Measurements from ENCODE around the gene TOMM40. TPM values are rescaled to one million over a fixed set of nuclear protein-coding genes. Genes with fewer than 3 reads are reported as not detected.

TOMM40 gene
- total and polyA plus RNA-seq, 4 donors, result 27.0 to 34.4 (median 30.6) TPM

DNA sequence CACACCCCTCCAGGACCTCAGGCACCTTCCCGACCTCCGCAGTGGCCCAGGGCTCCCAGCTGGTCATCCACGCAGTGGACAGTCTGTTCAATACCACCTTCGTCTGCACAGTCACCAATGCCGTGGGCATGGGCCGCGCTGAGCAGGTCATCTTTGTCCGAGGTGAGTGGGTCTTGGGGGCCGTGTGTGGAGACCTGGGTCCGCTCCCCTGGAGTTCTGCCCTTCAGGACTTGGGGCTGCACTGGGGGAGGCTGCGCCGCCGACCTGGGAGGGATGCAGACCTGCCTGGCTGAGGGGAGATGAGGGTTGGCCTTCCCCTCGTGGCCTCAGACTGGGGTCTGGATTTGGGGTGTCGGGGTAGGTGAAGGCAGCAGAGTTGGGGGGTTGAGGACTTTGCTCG is 16.7 kb upstream of the TOMM40 start:
- Histone ChIP-seq H3K4me3 (ENCODE audit: low read depth in 1 of 3, low read length in 3 of 3) (no peak overlapping the region), H3K4me1 (ENCODE audit: control insufficient read depth in 4 of 4, insufficient read depth in 4 of 4, low read length in 3 of 4) (no peaks in the 10 kb centered on the region), H3K36me3 (ENCODE audit: control insufficient read depth in 4 of 4, insufficient read depth in 3 of 4, low read depth in 1 of 4, low read length in 3 of 4) (peaks cover 19 to 70% (median 31%) of the 10 kb centered on the region in 4 donors), H3K9me3 (ENCODE audit: control insufficient read depth in 4 of 4, low read length in 3 of 4) (no peaks in the 10 kb centered on the region), H3K27ac (ENCODE audit: low read depth in 1 of 2, low read length in 2 of 2) (no peak overlapping the region), H3K27me3 (ENCODE audit: control insufficient read depth in 4 of 4, insufficient read depth in 4 of 4, low read length in 3 of 4) (no peaks in the 10 kb centered on the region), H3K9ac (ENCODE audit: low read depth in 1 of 2, low read length in 2 of 2) (no peak overlapping the region)
- TF ChIP-seq, protein P1, sequence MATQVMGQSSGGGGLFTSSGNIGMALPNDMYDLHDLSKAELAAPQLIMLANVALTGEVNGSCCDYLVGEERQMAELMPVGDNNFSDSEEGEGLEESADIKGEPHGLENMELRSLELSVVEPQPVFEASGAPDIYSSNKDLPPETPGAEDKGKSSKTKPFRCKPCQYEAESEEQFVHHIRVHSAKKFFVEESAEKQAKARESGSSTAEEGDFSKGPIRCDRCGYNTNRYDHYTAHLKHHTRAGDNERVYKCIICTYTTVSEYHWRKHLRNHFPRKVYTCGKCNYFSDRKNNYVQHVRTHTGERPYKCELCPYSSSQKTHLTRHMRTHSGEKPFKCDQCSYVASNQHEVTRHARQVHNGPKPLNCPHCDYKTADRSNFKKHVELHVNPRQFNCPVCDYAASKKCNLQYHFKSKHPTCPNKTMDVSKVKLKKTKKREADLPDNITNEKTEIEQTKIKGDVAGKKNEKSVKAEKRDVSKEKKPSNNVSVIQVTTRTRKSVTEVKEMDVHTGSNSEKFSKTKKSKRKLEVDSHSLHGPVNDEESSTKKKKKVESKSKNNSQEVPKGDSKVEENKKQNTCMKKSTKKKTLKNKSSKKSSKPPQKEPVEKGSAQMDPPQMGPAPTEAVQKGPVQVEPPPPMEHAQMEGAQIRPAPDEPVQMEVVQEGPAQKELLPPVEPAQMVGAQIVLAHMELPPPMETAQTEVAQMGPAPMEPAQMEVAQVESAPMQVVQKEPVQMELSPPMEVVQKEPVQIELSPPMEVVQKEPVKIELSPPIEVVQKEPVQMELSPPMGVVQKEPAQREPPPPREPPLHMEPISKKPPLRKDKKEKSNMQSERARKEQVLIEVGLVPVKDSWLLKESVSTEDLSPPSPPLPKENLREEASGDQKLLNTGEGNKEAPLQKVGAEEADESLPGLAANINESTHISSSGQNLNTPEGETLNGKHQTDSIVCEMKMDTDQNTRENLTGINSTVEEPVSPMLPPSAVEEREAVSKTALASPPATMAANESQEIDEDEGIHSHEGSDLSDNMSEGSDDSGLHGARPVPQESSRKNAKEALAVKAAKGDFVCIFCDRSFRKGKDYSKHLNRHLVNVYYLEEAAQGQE (IDR thresholded peaks at IDR 0.05), result no peak
- no peak for TF ChIP-seq FOXA2 (IDR thresholded peaks at IDR 0.05)
- TF ChIP-seq EGR1 (IDR thresholded peaks at IDR 0.05; ENCODE audit: low read depth in 2 of 2), result no peak
- TF ChIP-seq TAF1 (conservative IDR thresholded peaks at IDR 0.05), result no peak
- no peak for TF ChIP-seq HNF4A (conservative IDR thresholded peaks at IDR 0.05)
- TF ChIP-seq, protein P2, sequence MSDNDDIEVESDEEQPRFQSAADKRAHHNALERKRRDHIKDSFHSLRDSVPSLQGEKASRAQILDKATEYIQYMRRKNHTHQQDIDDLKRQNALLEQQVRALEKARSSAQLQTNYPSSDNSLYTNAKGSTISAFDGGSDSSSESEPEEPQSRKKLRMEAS (IDR thresholded peaks at IDR 0.05), result no peak
- TF ChIP-seq, protein P3, sequence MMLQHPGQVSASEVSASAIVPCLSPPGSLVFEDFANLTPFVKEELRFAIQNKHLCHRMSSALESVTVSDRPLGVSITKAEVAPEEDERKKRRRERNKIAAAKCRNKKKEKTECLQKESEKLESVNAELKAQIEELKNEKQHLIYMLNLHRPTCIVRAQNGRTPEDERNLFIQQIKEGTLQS (IDR thresholded peaks at IDR 0.05), result no peak
- no peak for DNase-seq (ENCODE audit: low spot score)
- WGBS, result 95% methylated on average over 16 of the region's 16 CpGs

DNA sequence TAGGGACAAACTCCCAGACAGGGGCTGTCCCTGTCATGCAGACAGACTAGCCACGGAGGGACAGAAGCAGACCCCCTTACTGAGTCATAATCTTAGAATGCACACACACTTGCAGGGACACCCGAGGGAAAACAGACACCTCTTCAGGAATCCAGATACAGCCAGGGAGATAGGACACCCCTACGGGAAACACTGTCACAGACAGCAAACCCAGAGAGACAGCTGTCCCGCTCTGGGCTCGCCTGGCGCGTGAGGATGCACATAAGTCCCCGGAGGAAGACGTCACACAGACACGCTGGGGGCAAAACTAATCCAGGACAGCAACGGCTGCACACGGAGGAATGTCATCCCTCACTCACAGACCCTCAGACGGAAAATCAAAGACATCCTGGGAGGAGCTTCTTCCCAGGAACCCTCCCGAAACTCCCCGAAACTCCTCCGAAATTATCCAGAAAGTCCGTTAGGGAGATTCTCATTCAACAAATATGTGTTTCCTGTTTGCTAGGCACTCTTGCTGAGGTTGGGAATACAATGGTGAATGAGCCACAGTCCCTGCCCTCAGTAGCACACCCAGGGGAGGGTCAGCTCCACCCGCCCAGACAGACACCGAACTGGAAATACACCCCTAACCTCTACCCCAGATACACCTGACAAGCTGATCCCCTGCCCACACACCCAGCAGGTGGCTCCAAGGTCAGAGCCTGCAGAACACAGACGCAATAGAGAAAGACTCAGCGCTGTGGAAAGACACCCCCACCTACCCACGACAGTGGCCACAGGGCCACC is 15.2 kb upstream of the TOMM40 start:
- no peaks in the 10 kb centered on the region for H3K4me1 ChIP-seq (ENCODE audit: control insufficient read depth in 4 of 4, insufficient read depth in 4 of 4, low read length in 3 of 4)
- 75% methylated on average over 22 of the region's 22 CpGs for WGBS
- TF ChIP-seq, protein P4, sequence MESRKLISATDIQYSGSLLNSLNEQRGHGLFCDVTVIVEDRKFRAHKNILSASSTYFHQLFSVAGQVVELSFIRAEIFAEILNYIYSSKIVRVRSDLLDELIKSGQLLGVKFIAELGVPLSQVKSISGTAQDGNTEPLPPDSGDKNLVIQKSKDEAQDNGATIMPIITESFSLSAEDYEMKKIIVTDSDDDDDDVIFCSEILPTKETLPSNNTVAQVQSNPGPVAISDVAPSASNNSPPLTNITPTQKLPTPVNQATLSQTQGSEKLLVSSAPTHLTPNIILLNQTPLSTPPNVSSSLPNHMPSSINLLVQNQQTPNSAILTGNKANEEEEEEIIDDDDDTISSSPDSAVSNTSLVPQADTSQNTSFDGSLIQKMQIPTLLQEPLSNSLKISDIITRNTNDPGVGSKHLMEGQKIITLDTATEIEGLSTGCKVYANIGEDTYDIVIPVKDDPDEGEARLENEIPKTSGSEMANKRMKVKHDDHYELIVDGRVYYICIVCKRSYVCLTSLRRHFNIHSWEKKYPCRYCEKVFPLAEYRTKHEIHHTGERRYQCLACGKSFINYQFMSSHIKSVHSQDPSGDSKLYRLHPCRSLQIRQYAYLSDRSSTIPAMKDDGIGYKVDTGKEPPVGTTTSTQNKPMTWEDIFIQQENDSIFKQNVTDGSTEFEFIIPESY (IDR thresholded peaks at IDR 0.05), result no peak
- no peak for TF ChIP-seq NR2F2 (IDR thresholded peaks at IDR 0.05)
- TF ChIP-seq JUND (IDR thresholded peaks at IDR 0.05), result no peak
- TF ChIP-seq HNF4G (IDR thresholded peaks at IDR 0.05), result no peak
- TF ChIP-seq FOXA1 (IDR thresholded peaks at IDR 0.05), result no peak
- no peak for TF ChIP-seq FOXA2 (IDR thresholded peaks at IDR 0.05)
- TF ChIP-seq GABPA (IDR thresholded peaks at IDR 0.05 in 1 of 2, conservative IDR thresholded peaks at IDR 0.05 in 1 of 2), result no peak
- no peak for TF ChIP-seq RAD21 (IDR thresholded peaks at IDR 0.05)
- TF ChIP-seq RXRA (IDR thresholded peaks at IDR 0.05), result no peak
- TF ChIP-seq, protein P2 (IDR thresholded peaks at IDR 0.05), result no peak
- no peak for TF ChIP-seq SP1 (IDR thresholded peaks at IDR 0.05)
- no peak for TF ChIP-seq TAF1 (conservative IDR thresholded peaks at IDR 0.05)
- TF ChIP-seq, protein P1 (IDR thresholded peaks at IDR 0.05), result no peak
- TF ChIP-seq EGR1 (IDR thresholded peaks at IDR 0.05; ENCODE audit: low read depth in 2 of 2), result no peak
- no peak for TF ChIP-seq YY1 (IDR thresholded peaks at IDR 0.05)
- TF ChIP-seq HNF4A (conservative IDR thresholded peaks at IDR 0.05), result no peak
- peaks cover 19 to 63% (median 31%) of the 10 kb centered on the region in 4 donors for H3K36me3 ChIP-seq (ENCODE audit: control insufficient read depth in 4 of 4, insufficient read depth in 3 of 4, low read depth in 1 of 4, low read length in 3 of 4)
- no peaks in the 10 kb centered on the region for H3K9me3 ChIP-seq (ENCODE audit: control insufficient read depth in 4 of 4, low read length in 3 of 4)
- H3K9ac ChIP-seq (ENCODE audit: low read depth in 1 of 2, low read length in 2 of 2), result no peak overlapping the region
- no peak overlapping the region for H3K4me3 ChIP-seq (ENCODE audit: low read depth in 1 of 3, low read length in 3 of 3)
- no peaks in the 10 kb centered on the region for H3K27me3 ChIP-seq (ENCODE audit: control insufficient read depth in 4 of 4, insufficient read depth in 4 of 4, low read length in 3 of 4)
- DNase-seq (ENCODE audit: low spot score), result no peak
- H3K27ac ChIP-seq (ENCODE audit: low read depth in 1 of 2, low read length in 2 of 2), result no peak overlapping the region
